ENCODE results near the gene TMEM184A. TPM values are rescaled to one million over a fixed set of nuclear protein-coding genes. Genes with fewer than 3 reads are reported as not detected.

Gene TMEM184A
- total and polyA plus RNA-seq, 2 of the 4 experiments (the other 2 are of a cell fraction) = 0.36 to 1.9 TPM

- Histone ChIP-seq H3K79me1 (ENCODE audit: low read depth in 1 of 2, low read length in 2 of 2) (peaks cover 0 to 34% of the 10 kb centered on the region in 2 experiments; a peak in 3 of 4 replicates), H3K9ac (ENCODE audit: low read depth, low read length) (no peak overlapping the region), H4K91ac (ENCODE audit: insufficient read depth, low read depth, low read length) (no peak overlapping the region), H2BK15ac (ENCODE audit: low read depth, low read length) (no peak overlapping the region), H3K27ac (ENCODE audit: insufficient read depth, low read length) (no peak overlapping the region), H3K9me1 (ENCODE audit: insufficient read depth, low read length) (peaks cover 4% of the 10 kb centered on the region; the same call in 1 of the 2 replicates), H3K36me3 (ENCODE audit: control insufficient read depth, insufficient read depth, low read length) (peaks cover 48% of the 10 kb centered on the region), H3K9me3 (ENCODE audit: control insufficient read depth, insufficient read depth, low read length) (no peaks in the 10 kb centered on the region), H2AK5ac (ENCODE audit: low read depth, low read length) (no peak overlapping the region), H4K20me1 (ENCODE audit: insufficient read depth, low read length) (peaks cover 15% of the 10 kb centered on the region), H3K4me2 (ENCODE audit: low read depth, low read length) (no peak overlapping the region), H3K14ac (replicated peaks; ENCODE audit: low read depth, low read length) (no peak overlapping the region), H3K56ac (ENCODE audit: extremely low read depth, insufficient read depth, low read length) (no peak overlapping the region), H4K8ac (ENCODE audit: low read depth in 2 of 2, low read length in 2 of 2) (no peak overlapping the region), H2AK9ac (replicated peaks; ENCODE audit: low read depth, low read length, poor library complexity) (no peak overlapping the region), H3K27me3 (ENCODE audit: control insufficient read depth, insufficient read depth, low read length) (no peaks in the 10 kb centered on the region), H3K4me1 (ENCODE audit: control insufficient read depth, insufficient read depth, low read length) (peaks cover 4% of the 10 kb centered on the region), H4K5ac (ENCODE audit: low read depth, low read length) (no peak overlapping the region), H2AFZ (replicated peaks; ENCODE audit: low read length, poor library complexity) (no peak overlapping the region), H2BK120ac (ENCODE audit: low read depth, low read length) (no peak overlapping the region), H3K4me3 (ENCODE audit: insufficient read depth, low read depth, low read length) (no peak overlapping the region), H2BK5ac (ENCODE audit: low read depth, low read length, poor library complexity, severe bottlenecking) (no peak overlapping the region), H3K23ac (ENCODE audit: low read depth, low read length) (no peak overlapping the region), H3K18ac (ENCODE audit: low read depth, low read length) (no peak overlapping the region), H3K4ac (ENCODE audit: low read depth, low read length) (no peak overlapping the region), H2BK20ac (ENCODE audit: low read depth, low read length) (no peak overlapping the region)
- CTCF ChIA-PET = no interaction called here
- no CpG with 5 or more reads among the region's 6 CpGs for WGBS, 2 experiments (ENCODE audit: extremely low coverage in 2 of 2, insufficient read length in 1 of 2)
- dilution Hi-C loops (cut with HindIII; ENCODE audit: low sequenced_read_pairs, unreplicated experiment) (no loop called here), intact Hi-C loops (cut with micrococcal nuclease) (no loop called here), in situ Hi-C loops (cut with MboI; ENCODE audit: low sequenced_read_pairs) (no loop called here)
- DNase-seq (no peak), ATAC-seq (ENCODE audit: low read depth) (no peak)
- TF ChIP-seq BHLHE40 (IDR thresholded peaks at IDR 0.05; ENCODE audit: low read depth, low read length) (no peak), CTCF (conservative IDR thresholded peaks at IDR 0.05; ENCODE audit: low read depth, low read length) (no peak), SMC3 (IDR thresholded peaks at IDR 0.05; ENCODE audit: low read depth, low read length) (no peak), USF2 (IDR thresholded peaks at IDR 0.05; ENCODE audit: low read depth, low read length) (no peak), MAZ (IDR thresholded peaks at IDR 0.05; ENCODE audit: borderline replicate concordance, low read depth, low read length) (no peak), CHD1 (IDR thresholded peaks at IDR 0.05; ENCODE audit: low read depth, low read length) (no peak), FOS (IDR thresholded peaks at IDR 0.05; ENCODE audit: low read depth, low read length) (no peak), RAD21 (IDR thresholded peaks at IDR 0.05; ENCODE audit: low read length) (no peak)
- POLR2A ChIA-PET (ENCODE audit: unreplicated experiment) = no interaction called here
- no TSS peak for BruUV-seq (replicated peaks)
These were observed 12.2 kb downstream of the TMEM184A start for GRCh38 chr7:1543826-1544177.
